Measurements from ENCODE around the gene SCNN1A.

GRCh38 chr12:6314776-6315175 is 60.6 kb downstream of the SCNN1A start:
- TF ChIP-seq, protein P1, sequence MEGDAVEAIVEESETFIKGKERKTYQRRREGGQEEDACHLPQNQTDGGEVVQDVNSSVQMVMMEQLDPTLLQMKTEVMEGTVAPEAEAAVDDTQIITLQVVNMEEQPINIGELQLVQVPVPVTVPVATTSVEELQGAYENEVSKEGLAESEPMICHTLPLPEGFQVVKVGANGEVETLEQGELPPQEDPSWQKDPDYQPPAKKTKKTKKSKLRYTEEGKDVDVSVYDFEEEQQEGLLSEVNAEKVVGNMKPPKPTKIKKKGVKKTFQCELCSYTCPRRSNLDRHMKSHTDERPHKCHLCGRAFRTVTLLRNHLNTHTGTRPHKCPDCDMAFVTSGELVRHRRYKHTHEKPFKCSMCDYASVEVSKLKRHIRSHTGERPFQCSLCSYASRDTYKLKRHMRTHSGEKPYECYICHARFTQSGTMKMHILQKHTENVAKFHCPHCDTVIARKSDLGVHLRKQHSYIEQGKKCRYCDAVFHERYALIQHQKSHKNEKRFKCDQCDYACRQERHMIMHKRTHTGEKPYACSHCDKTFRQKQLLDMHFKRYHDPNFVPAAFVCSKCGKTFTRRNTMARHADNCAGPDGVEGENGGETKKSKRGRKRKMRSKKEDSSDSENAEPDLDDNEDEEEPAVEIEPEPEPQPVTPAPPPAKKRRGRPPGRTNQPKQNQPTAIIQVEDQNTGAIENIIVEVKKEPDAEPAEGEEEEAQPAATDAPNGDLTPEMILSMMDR (IDR thresholded peaks at IDR 0.05): no peak
- no peak for TF ChIP-seq POLR2A (IDR thresholded peaks at IDR 0.05)

Data from adrenal gland (tissue), 5 donors.